Right renal pelvis (tissue), 4 donors: ENCODE results near the gene ZNF568. TPM values are rescaled to one million over a fixed set of nuclear protein-coding genes. Genes with fewer than 3 reads are reported as not detected.

Experiments used
- DNase-seq, 4 donors: peaks; one replicate each; pipeline ENCODE4 v3.0.0-alpha.2; 2013; ENCODE audit warnings: low read depth in 4 of 4, low spot score in 3 of 4, missing footprints in 1 of 4
- polyA plus RNA-seq, 4 donors: library from polyadenylated mRNA; unstranded; fragments of 120-200 nt; gene quantifications; one replicate each; pipeline ENCODE4 v1.2.1, GENCODE V29; 2013; ENCODE audit not compliant: insufficient read length in 4 of 4

ZNF568 gene
- polyA plus RNA-seq, 4 donors, result 22.5 to 27.5 (median 23.3) TPM

DNA sequence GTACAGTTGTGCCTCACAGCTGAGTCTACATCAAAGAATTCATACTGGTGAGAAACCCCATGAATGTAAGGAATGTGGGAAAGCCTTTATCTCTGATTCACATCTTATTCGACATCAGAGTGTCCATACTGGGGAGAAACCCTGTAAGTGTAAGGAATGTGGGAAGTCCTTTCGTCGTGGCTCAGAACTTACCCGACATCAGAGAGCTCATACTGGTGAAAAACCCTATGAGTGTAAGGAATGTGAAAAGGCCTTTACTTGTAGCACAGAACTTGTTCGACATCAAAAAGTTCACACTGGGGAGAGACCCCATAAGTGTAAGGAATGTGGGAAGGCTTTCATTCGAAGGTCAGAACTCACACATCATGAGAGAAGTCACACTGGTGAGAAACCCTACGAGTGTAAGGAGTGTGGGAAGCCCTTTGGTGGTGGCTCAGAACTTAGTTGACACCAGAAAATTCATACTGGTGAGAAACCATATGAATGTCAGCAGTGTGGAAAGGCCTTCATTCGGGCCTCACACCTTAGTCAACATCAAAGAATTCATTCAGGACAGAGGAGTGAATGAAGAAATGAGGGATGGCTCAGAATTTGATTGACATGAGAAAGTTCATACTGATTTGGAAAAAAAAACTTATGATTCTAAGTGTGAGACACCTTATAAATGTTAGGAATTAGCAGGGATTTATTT lies 81.2 kb downstream of the ZNF568 start:
- DNase-seq, result no peak

DNA sequence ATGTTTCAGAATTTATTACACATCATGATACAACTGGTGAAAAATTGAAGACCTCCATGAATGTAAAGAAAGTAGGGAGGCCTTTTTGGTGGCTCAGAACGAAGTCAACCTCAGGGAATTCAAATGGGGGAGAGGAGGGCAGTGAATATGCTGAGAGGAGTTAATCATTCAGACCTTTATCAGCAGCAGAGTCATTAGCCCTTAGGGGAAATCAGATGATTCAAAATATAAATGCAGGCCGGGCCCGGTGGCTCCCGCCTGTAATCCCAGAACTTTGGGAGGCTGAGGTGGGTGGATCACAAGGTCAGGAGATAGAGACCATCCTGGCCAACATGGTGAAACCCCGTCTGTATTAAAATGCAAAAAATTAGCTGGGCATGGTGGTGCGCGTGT lies 81.7 kb downstream of the ZNF568 start:
- no peak for DNase-seq

DNA sequence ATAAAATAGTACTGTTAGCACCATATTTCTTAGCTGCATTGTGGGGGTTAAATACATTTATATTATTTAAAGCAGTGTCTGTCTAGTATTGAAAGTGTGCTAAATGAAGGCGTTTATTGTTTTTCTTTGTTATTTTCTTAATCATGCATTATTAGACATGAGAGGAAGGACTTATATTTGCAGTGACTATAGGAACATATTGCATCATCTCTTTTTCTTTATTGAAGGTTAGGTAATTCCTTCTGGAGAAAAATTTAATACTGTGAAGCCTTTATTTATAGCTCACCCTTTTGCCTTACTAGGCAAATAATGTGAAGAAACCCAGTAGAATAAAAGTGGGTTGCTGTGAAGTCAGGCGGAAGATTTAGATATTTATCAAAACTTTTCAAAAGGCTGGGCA lies 83.2 kb downstream of the ZNF568 start:
- DNase-seq, result no peak

DNA sequence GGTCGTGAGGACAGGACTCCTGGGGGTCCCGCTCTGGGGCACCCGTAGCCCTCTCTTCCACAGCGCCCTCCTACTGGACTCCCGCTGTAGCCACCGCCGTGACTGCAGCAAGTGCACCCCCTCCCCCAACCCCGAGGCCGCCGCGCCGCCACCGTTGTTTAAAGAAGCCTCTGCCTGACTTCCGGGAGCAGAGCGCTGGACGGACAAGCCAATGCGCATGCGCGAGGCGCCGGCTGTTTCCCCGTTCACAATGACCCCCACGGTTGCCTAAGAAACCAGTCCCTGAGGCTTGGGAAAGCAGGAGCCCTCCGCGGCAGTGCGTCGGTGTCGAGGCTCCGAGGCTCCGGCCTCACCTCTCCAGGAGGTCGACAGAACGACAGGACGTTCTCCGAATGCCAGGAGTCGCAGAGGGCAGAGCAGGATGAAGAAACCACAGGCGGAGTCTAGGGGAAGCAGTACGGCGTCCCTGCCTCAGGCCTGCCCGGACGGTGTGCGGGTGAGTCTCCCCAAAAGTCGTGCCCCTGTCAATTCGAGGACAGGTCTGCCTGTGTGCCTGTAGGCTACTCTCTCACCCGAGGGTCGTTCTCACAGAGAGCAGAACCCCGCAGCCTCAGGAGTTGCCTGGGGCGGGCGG lies 91.6 kb downstream of the ZNF568 start:
- DNase-seq, result peak; percentile 36 to 63 (median 48)

DNA sequence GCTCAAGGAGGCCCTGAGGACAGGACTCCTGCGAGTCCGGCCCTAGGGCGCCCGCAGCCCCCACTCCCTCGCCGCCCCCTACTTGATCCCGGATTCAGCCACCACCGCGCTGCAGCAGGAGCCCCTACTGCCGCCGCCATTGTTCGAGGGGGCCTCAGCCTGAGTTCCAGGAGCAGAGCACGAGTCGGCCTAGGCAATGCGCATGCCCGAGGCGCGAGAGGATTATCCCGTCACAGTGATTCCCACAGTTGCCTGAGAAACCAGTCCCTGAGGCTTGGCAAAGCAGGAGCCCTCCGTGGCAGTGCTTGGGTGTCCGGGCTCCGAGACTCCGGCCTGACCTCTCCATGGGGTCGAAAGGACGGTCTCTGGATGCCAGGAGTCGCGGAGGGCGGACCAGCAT lies 93.7 kb downstream of the ZNF568 start:
- DNase-seq, result no peak

DNA sequence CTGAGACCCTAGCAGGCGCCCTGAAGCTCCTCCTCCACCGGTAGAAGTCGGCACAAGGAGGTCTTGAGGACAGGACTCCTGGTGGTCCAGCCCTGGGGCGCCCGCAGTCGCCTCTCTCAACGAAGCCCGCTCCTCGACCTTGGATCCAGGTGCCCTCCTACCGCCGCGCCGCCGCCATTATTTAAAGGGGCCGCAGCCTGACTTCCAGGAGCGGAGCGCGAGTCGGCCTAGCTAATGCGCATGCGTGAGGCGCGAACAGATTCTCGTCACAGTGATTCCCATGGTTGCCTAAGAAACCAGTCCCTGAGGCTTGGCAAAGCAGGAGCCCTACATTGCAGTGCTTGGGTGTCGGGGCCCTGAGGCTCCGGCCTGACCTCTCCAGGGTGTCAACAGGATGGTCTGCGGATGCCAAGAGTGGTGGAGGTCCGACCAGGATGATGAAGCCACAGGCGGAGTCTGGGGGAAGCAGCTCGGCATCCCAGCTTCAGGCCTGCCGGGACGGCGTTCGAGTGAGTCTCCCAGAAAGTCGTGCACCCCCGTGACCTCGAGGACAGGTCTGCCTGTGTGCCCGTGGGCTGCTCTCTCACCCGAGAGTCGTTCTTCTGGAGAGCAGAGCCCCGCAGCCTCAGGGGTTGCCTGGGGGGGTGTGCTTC lies 96.1 kb downstream of the ZNF568 start:
- no peak for DNase-seq

DNA sequence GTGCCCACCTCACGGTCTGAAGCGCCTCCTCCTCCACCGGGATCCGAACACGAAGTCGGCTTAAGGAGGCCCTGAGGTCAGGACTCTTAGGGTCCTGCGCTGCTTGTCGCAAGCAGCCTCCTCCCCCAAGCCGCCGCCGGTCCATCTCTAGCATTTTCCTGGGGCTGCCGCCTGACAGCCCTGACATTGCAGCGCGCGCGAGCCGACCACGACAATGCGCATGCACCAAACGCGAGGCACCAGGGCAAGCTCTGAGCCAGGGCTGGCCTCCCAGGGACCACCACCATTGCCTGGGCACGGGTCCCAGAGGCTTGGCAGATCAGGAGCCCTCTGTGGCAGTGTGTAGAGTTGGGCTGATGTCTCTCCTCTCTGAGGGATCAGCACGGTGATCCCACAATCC lies 98.3 kb downstream of the ZNF568 start:
- DNase-seq, result no peak

DNA sequence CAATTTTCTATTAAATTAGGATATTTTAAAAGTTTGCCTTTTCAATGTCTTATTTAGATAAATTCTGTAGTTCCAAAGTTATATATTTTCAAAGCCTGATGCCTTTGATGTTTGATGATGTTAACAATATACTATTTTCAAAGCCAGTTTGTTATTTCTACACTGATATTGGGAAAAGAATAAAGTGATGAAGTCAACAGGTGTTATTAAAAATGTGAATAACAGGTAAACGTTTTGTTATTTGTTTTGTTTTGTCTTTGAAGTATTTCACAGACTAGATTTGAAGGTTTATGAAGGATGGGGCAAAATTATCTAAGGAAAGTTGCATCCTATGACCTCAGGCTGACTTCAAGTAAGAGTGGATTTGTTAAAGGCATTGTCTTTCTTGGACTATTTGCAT lies 129.0 kb downstream of the ZNF568 start:
- no peak for DNase-seq

Other genes with a start within 250 kb of the ZNF568 start
- gene ZNF461, start 249.5 kb upstream of the ZNF568 start, polyA plus RNA-seq, result 10 to 100 TPM; 10.3 to 12.9 (median 11.3) TPM
- gene ZNF567, start 228.7 kb upstream of the ZNF568 start, polyA plus RNA-seq, result 10 to 100 TPM; 10.1 to 14.5 (median 14.0) TPM
- 1 to 10 TPM; 2.2 to 3.3 (median 2.9) TPM for gene ZNF850, start 143.5 kb upstream of the ZNF568 start, polyA plus RNA-seq
- 10 to 100 TPM in 3 of 4 donors, 1 to 10 TPM in 1; 9.9 to 14.8 (median 11.5) TPM for gene ZNF790, start 77.9 kb upstream of the ZNF568 start, polyA plus RNA-seq
- 10 to 100 TPM; 10.8 to 14.8 (median 13.1) TPM for gene ZNF345, start 65.5 kb upstream of the ZNF568 start, polyA plus RNA-seq
- gene ZNF829, start within 50 bp of the ZNF568 start, polyA plus RNA-seq, result 1 to 10 TPM; 5.2 to 7.4 (median 7.3) TPM
- gene ZNF420, start 162.1 kb downstream of the ZNF568 start, polyA plus RNA-seq, result 10 to 100 TPM; 19.6 to 24.9 (median 22.5) TPM